ENCODE measurements around the gene SLC35G2.

The SLC35G2 gene

GRCh38 chr3:136838641-136839555 lies 20.0 kb downstream of the SLC35G2 start:
- no peak for TF ChIP-seq CTCF (IDR thresholded peaks at IDR 0.05; ENCODE audit: low read depth, low read length, missing control alignments)
- H3K4me3 ChIP-seq (replicated peaks; ENCODE audit: low read depth, low read length): no peak overlapping the region
- no peak for DNase-seq (ENCODE audit: extremely low read depth, low read depth)

- no peak overlapping the region for H3K4me3 ChIP-seq (replicated peaks; ENCODE audit: low read depth, low read length)
- DNase-seq (ENCODE audit: extremely low read depth, low read depth): no peak
- no peak for TF ChIP-seq CTCF (IDR thresholded peaks at IDR 0.05; ENCODE audit: low read depth, low read length, missing control alignments)
Observed at GRCh38 chr3:136839556-136839931, 20.6 kb downstream of the SLC35G2 start.

- TF ChIP-seq CTCF (IDR thresholded peaks at IDR 0.05; ENCODE audit: low read depth, low read length, missing control alignments): no peak
- DNase-seq (ENCODE audit: extremely low read depth, low read depth): no peak
Observed at GRCh38 chr3:136840252-136840651, 21.3 kb downstream of the SLC35G2 start.

GRCh38 chr3:136842294-136842693 lies 23.4 kb downstream of the SLC35G2 start:
- H3K4me3 ChIP-seq (replicated peaks; ENCODE audit: low read depth, low read length): no peak overlapping the region
- no peak for TF ChIP-seq CTCF (IDR thresholded peaks at IDR 0.05; ENCODE audit: low read depth, low read length, missing control alignments)
- DNase-seq (ENCODE audit: extremely low read depth, low read depth): no peak

More at GRCh38 chr3:136840252-136840651, 21.3 kb downstream of the SLC35G2 start:
- no peak overlapping the region for H3K4me3 ChIP-seq (replicated peaks; ENCODE audit: low read depth, low read length)

- TF ChIP-seq CTCF (IDR thresholded peaks at IDR 0.05; ENCODE audit: low read depth, low read length, missing control alignments): no peak
- H3K4me3 ChIP-seq (replicated peaks; ENCODE audit: low read depth, low read length): no peak overlapping the region
- no peak for DNase-seq (ENCODE audit: extremely low read depth, low read depth)
Observed at GRCh38 chr3:136844724-136845123, 25.8 kb downstream of the SLC35G2 start.

- TF ChIP-seq CTCF (IDR thresholded peaks at IDR 0.05; ENCODE audit: low read depth, low read length, missing control alignments): no peak
- no peak for DNase-seq (ENCODE audit: extremely low read depth, low read depth)
- no peak overlapping the region for H3K4me3 ChIP-seq (replicated peaks; ENCODE audit: low read depth, low read length)
Observed at GRCh38 chr3:136852180-136852579, 33.3 kb downstream of the SLC35G2 start.
